DND-41 (cell line): ENCODE data around the gene NUFIP2.

Experiments used
- ATAC-seq: fragments of 200-7000 bp; cut with Tn5 transposase; 3 replicates; pipeline ENCODE4 v1.9.1; 2021; ENCODE audit warnings: low read depth; ENCODE audit not compliant: insufficient read depth
- DNase-seq: peaks from one replicate; pipeline ENCODE4 v3.0.0-alpha.2; 2020
- H2AFZ ChIP-seq: 2 replicates; pipeline ENCODE4 v1.6.0; 2012; ENCODE audit warnings: low read depth, low read length
- H3K27ac ChIP-seq: 2 replicates; pipeline ENCODE4 v1.5.1; 2012; ENCODE audit warnings: low read length, inconsistent platforms
- H3K27me3 ChIP-seq: fragments of 200-600 bp; sonication (generic); 2 replicates; pipeline ENCODE4 v1.6.0; 2012; ENCODE audit warnings: low read length, mild to moderate bottlenecking, inconsistent platforms; ENCODE audit not compliant: insufficient read depth, poor library complexity
- H3K36me3 ChIP-seq: 2 replicates; pipeline ENCODE4 v1.5.1; 2012; ENCODE audit warnings: low read length, inconsistent platforms; ENCODE audit not compliant: insufficient read depth
- H3K4me1 ChIP-seq: 2 replicates; pipeline ENCODE4 v1.5.1; 2012; ENCODE audit warnings: mild to moderate bottlenecking, low read length; ENCODE audit not compliant: insufficient read depth
- H3K4me2 ChIP-seq: 2 replicates; pipeline ENCODE4 v1.6.0; 2012; ENCODE audit warnings: mild to moderate bottlenecking, moderate library complexity, low read length, inconsistent platforms; ENCODE audit not compliant: insufficient read depth
- H3K4me3 ChIP-seq, 2 experiments: fragments of 200-600 bp in 1 of 2; shearing (Covaris generic) in 1 of 2; 2 replicates each; pipeline ENCODE4 v1.5.1; 2012 to 2016; ENCODE audit warnings: inconsistent platforms in 2 of 2, low read length in 2 of 2, mild to moderate bottlenecking in 2 of 2, low read depth in 1 of 2, moderate library complexity in 1 of 2
- H3K79me2 ChIP-seq: 2 replicates; pipeline ENCODE4 v1.6.0; 2012; ENCODE audit warnings: low read length, inconsistent platforms; ENCODE audit not compliant: insufficient read depth
- H3K9ac ChIP-seq: 2 replicates; pipeline ENCODE4 v1.6.0; 2012; ENCODE audit warnings: low read depth, mild to moderate bottlenecking, inconsistent platforms, low read length, moderate library complexity
- H3K9me3 ChIP-seq: 2 replicates; pipeline ENCODE4 v1.5.1; 2012; ENCODE audit warnings: low read length, moderate library complexity, mild to moderate bottlenecking, inconsistent platforms; ENCODE audit not compliant: insufficient read depth, severe bottlenecking
- H4K20me1 ChIP-seq: 2 replicates; pipeline ENCODE4 v1.6.0; 2012; ENCODE audit warnings: low read length; ENCODE audit not compliant: insufficient read depth
- CTCF ChIP-seq: IDR thresholded peaks from 2 replicates; pipeline ENCODE4 v1.5.1; 2012; ENCODE audit warnings: borderline replicate concordance, low read length, moderate library complexity, mild to moderate bottlenecking; ENCODE audit not compliant: poor library complexity, severe bottlenecking; ENCODE audit errors: extremely low read depth
- EZH2 ChIP-seq: IDR thresholded peaks from 3 replicates; pipeline ENCODE4 v1.6.1; 2012; ENCODE audit warnings: borderline replicate concordance, low read depth, mild to moderate bottlenecking, moderate library complexity, low read length, inconsistent platforms; ENCODE audit not compliant: severe bottlenecking

NUFIP2 gene

GRCh38 chr17:29295420-29295819, 1.5 kb upstream of the NUFIP2 start:
- Histone ChIP-seq H3K27ac (no peak overlapping the region), H3K9ac (no peak overlapping the region; the same call in 1 of the 2 replicates), H2AFZ (no peak overlapping the region), H3K36me3 (peaks cover 23% of the 10 kb centered on the region), H3K79me2 (peaks cover 43% of the 10 kb centered on the region), H3K4me1 (peaks cover 28% of the 10 kb centered on the region), H3K4me2 (peak overlapping the region; percentile 92; the same call in 1 of the 2 replicates), H3K4me3 (no peak overlapping the region), H3K9me3 (no peaks in the 10 kb centered on the region), H3K27me3 (no peaks in the 10 kb centered on the region), H4K20me1 (peaks cover 25% of the 10 kb centered on the region)
- DNase-seq (no peak), ATAC-seq (no peak)
- TF ChIP-seq EZH2 (no peak), CTCF (no peak)

GRCh38 chr17:29294580-29294900, 592 bp upstream of the NUFIP2 start:
- Histone ChIP-seq H3K27me3 (no peaks in the 10 kb centered on the region), H2AFZ (peak overlapping the region; percentile 92), H3K4me2 (peak overlapping the region; percentile 92), H3K4me1 (peaks cover 36% of the 10 kb centered on the region), H3K27ac (peak overlapping the region; percentile 92), H3K9me3 (no peaks in the 10 kb centered on the region), H4K20me1 (peaks cover 33% of the 10 kb centered on the region), H3K4me3 (peak overlapping the region; percentile 45 to 89), H3K9ac (peak overlapping the region; percentile 94), H3K36me3 (peaks cover 32% of the 10 kb centered on the region), H3K79me2 (peaks cover 52% of the 10 kb centered on the region)
- DNase-seq (no peak), ATAC-seq (no peak)
- TF ChIP-seq CTCF (no peak), EZH2 (no peak)

- DNase-seq: peak; percentile 76
- peaks cover 65% of the 10 kb centered on the region for H3K79me2 ChIP-seq
- peak overlapping the region; percentile 93 for H3K27ac ChIP-seq
- H3K9me3 ChIP-seq: no peaks in the 10 kb centered on the region
- H3K9ac ChIP-seq: peak overlapping the region; percentile 94
- H3K4me3 ChIP-seq: peak overlapping the region; percentile 86 to 89
- peaks cover 46% of the 10 kb centered on the region for H4K20me1 ChIP-seq
- peak overlapping the region; percentile 53 for H2AFZ ChIP-seq
- peak overlapping the region; percentile 92 for H3K4me2 ChIP-seq
- H3K27me3 ChIP-seq: no peaks in the 10 kb centered on the region
- TF ChIP-seq EZH2 (no peak), CTCF (no peak)
- ATAC-seq: peak; percentile 23
- H3K36me3 ChIP-seq: peaks cover 45% of the 10 kb centered on the region
- peaks cover 49% of the 10 kb centered on the region for H3K4me1 ChIP-seq
Observed at GRCh38 chr17:29292992-29293889, 707 bp downstream of the NUFIP2 start.
